NK-92 (cell line): ENCODE results near the gene GABRG3.

Experiments used
- DNase-seq: peaks from one replicate; lab custom pipeline; 2025; ENCODE audit not compliant: unreplicated experiment; lab: John Stamatoyannopoulos, UW

Gene GABRG3

DNA sequence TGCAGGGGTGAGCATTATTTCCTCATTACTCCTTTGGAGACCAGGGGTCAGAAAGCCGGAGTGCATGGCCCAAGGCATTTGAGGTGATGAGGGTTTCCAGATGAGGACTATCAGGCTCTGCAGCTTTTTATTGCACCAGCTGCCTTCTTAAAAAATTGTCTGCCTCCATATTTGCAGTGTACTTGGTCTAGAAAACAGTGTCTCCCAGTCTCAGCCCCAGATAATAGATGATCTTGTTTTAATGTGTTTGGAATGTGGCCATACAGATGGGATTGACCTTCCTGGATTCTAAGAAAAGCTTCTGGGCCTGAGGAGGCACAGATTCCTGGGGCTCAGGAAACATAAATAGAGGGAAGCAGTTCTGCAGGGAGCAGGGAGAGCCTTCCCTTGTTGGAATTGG, 123.3 kb downstream of the GABRG3 start:
- no peak for DNase-seq

DNA sequence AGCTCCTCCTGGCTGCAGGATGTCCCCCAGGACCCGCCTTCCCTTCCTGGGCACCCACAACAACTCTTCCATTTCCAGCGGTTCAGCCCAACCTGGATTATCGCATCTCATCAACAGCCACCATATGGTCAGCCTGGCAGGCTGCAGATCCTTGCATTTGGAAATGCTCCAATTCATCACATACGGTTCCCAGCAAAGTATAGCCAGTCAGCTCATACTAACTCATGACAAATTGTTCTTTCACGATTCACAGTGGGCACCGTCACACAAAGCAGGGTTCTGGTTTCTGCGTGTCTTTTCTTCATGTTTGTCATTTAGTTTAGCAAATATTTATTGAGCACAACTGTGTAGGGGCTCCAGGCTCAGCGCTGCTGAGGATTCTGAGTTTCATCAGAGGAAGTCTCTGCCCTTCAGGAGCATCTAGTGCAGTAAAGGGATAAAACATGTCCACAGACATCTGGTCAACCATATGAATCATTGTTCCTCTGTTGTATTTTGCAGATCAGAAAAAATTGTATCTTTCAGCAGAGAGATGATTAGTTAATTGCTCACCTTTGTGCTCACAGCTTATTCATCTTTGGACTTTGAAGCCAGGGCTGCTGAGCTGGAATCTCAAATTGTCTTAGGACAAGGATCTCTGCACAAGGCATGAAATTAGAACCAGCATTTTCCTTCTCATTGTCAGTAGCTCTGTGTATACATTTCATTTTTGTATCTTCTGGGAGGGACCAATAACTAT, 125.1 kb downstream of the GABRG3 start:
- no peak for DNase-seq

DNA sequence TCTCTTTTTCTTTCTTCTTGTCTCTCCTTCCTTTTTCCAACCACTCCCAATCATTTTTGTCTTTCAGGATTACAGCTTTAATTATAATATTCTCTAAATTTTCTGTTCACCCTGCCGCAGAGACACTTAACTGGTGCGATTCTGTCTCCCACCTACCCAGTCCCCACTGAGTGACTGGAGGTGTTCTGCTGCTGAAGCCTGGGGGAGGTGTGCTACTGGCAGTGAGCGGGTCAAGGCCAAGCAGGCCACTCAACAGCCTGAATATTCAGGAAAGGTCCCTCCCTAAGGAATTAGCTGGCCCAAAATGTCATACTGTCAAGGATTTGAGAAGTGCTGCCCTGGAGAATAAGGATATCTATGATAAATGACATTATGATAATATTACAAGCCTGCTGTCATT, 126.5 kb downstream of the GABRG3 start:
- DNase-seq: no peak

DNA sequence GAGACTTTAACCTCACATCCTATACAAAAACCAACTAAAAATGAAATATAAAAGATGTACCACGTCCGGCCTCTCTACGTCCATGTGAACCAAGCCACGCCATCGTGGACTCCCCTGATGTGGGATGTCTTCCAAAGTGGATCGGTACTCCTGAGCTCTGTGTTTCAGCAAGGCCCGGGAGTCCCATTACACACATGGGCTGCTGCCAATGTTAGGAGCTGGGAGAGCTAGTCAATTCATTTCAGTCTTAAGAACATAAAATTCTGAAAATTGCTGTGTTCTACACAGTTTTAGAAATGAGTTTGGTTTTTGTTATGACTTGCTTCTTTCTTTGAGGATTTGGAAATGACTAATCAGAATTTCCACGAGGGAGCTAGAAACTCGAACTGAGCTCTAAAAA, 131.0 kb downstream of the GABRG3 start:
- no peak for DNase-seq

DNA sequence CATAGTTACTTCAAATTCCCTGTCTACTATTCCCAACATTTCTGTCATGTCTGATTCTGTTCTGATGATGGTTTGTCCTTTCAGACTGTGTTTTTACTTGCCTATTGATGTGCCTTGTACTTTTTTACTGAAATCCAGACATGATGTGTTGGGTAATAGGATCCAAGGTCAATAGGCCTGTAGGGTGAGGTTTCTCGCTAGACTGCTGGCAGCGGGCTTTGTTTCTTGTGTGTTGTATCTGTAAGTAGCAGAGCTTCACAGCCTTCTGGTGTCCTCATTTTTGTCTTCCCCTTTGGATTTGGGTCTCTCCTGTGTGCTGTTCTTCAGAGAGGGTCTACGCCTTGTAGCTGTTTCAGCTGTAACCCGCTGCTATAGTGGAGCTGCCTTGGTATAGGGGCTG, 140.3 kb downstream of the GABRG3 start:
- DNase-seq: no peak

DNA sequence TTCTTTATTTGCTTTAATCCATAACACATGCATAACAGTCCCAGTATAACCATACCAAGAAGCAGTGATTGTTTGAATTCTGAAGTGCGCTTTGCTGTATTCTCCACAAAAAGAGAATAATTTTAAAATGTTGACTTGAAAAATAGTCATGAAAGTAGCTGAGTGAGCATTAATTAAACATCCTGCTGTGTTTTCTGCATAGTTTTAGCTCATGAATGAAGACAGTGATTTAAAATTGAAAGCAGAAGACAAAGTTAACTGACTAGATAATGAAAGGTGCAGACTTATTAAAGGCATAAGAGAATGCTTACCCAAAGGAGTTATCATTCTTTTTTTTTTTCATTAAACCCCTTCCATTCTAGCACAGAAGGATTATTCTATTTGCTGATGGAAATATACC, 143.5 kb downstream of the GABRG3 start:
- no peak for DNase-seq

DNA sequence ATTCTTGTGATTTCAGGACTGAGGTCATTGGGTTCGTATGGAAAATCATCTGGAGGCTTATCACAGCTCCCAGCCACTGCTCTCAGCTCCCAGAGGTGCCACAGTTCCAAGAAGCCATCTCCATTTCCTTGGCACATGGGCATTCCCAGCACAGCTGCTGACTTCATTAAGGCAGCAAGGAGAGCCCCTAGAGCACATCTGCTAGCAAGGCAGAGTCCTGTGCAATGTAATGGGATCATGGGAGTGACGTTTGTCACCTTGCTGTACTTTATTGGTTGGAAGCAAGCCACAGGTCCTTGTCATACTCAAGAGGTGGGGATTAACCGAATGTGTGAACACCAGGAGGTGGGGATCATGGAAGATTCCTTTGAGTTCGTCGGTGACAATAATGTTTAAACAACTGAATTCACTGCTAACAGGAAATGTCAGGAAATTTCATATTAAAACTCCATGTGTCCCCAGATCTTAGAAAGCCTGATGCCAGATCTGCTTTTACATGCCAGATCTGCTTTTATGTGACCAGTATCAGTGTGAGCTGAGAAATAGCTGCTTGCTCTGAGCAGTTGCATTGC, 148.8 kb downstream of the GABRG3 start:
- DNase-seq: no peak

DNA sequence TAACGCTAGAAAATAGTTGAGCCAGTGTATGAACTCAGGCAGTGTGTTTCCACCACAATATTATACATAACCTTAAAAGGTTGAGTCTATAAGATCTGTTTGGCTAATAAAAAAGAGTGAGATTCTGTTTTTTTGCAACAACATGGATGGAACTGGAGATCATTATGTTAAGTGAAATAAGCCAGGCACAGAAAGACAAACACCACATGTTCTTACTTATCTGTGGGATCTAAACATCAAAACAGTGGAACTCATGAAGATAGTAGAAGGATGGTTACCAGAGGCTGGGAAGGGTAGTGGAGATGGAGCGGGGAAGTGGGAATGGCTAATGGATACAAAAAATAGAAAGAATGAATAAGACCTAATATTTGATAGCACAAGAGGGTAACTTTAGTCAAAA, 150.7 kb downstream of the GABRG3 start:
- DNase-seq: no peak

DNA sequence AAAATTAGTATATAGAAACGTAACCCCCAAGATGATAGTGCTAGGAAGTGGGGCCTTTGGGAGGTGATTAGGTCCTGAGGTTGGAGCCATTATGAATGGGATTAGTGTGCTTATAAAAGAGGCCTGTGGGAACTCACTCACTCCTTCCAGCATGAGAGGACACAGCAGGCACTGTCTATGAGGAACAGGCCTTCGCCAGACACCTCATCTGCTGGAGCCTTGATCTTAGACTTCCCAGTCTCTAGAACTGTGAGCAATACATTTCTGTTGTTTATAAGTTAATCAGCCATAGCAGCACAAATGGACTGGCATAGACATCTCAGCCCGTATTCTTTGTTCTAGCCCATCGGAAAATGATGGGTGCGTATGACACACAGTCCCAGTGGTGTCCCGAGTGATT, 152.3 kb downstream of the GABRG3 start:
- no peak for DNase-seq

DNA sequence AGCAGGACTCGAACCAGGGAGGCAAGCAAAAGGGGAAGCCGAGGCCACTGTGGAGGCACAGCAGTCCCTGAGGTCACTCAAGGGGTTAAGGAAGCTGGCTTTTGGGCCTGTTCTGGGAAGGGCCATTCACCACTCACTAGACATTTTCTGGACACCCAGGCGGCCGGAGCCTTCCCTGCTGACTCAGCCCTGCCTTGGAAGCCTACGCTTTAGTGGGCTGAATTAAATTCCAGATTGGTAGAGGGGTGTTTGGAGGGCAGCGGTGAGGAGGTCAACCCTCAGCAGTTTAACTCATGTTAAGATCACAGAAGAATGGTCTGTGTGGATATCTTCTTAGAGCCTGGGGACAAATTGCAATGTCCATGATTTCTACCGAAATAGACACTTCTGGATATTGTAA, 152.8 kb downstream of the GABRG3 start:
- no peak for DNase-seq

DNA sequence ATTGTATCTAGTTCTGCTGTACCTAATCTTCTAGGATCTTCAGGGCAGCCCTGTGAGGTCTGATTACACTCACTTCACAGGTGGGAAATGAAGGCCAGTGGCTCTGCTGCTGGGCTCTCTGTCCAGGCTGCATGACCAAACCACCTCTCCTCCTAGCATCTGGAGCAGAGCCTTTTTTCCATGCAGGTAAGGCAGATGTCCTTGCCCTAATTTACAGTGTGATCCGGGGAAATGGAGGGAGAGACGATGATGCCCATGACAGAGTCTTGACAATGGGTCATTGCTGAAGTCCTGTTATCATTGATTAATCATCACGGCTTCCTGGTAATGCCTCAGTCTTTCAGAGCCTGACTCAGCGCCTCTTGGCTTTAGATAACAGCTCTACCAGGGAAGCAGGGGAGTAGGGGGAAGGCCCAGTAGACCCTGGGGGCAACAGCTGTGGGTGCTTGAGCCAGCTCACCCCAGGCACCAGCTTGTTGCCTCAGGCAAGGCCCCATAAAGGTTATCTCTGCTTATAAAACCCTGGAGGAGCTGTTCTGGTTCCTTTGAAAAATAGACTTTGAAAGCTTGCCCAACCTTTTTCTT, 153.4 kb downstream of the GABRG3 start:
- no peak for DNase-seq

DNA sequence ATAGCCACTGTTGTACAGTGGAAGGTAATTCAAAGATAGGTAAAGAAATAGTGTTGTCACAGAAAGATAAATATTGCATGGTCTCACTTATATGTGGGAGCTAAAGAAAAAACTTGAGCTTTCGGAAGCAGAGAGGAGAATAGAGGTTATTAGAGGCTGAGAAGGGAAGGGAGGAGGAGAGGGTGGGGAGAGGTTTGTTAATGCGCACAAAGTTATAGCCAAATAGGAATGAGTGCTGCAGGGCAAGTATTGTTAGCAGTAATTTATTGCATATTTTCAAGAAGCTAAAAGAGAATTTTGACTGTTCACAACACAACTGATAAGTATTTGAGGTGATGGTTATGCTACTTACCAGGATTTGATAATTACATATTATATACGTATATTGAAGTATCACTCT, 154.2 kb downstream of the GABRG3 start:
- no peak for DNase-seq

DNA sequence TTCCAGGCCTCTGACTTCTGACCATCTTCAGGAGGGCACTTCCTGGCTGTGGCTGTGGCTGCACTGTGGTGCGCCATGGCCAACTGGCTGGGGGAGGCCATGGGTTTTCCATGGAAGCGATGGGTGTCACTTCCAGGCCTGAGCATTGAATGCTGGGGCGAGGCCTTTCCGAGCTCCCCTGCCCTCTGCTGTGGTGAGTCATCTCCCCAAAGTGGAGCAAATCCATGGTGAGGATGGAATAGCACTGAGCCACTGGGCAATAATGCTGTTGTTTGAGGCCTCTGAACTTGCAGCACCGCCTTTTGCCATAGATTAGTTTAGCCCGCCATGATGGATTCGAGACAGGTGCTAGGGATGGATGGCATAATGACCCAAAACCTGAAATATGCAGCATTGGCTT, 155.5 kb downstream of the GABRG3 start:
- DNase-seq: no peak

DNA sequence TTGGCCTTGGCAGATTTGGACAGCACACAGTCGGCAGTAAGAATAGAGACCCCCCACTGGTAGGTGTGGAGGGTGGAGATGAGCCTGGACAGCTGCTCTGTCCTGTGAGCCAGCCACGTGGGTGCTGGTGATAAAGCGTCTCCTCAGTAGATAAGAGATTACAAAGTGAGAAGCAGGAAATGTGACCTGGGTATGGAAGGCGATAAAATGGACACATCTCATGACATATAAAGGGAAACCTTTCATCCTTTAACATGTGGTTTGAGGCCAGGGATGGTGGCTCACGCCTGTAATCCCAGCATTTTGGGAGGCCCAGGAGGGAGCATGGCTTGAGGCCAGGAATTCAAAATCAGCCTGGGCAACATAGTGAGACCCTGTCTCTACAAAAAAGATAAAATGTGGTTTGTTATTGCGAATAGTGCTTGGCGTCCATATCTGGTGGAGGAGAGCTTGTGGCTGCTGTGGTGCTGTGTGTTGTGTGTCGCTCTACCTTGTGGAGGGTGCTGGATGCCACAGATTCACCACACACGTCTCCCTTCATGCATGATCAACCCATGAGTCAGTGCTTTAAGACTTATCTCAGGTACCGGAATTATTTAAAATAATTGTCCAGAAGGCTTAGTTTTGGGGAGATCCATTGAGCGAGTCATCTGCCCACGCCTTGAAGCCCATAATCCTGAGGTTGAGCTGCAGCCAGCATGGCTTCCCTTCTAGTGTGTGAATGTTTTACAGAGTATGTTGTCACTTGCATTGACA, 157.0 kb downstream of the GABRG3 start:
- DNase-seq: no peak

DNA sequence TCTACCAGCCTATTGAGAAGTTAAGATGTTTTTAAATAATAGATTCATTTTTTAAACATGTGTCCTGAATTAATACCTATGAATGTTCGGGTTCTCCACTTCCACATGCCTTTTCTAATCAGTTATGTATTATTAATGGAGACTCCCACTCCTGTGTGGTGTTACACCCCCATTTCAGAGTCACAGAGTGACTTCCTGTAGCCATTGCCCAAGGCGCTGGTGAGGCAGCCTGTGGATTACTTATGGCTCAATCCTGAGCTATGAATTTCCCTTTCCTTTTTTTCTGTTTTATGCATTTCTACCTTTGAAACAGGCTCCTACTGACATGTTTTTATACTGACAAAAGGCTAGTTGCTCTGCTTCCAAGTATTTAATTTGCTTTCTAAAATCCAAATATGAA, 162.3 kb downstream of the GABRG3 start:
- no peak for DNase-seq

DNA sequence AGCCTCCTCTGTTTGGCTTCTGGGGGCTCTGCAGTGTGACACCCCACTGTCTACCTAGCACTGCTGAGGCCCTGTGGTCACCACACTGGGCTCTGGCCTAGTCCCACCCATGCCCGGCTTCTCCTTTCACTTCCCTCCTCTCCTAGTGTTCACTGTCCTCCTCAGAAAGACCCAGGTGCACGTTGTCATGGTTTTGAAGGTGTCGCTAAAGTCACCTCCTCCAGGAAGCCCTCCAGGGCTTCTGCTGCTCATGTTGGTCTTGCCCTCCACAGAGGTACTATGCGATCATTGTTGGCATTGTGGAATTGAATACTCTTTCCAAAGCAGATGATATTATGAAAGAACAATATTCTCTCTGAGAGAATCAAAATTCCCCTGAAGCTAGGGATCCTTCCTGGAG, 163.5 kb downstream of the GABRG3 start:
- no peak for DNase-seq

DNA sequence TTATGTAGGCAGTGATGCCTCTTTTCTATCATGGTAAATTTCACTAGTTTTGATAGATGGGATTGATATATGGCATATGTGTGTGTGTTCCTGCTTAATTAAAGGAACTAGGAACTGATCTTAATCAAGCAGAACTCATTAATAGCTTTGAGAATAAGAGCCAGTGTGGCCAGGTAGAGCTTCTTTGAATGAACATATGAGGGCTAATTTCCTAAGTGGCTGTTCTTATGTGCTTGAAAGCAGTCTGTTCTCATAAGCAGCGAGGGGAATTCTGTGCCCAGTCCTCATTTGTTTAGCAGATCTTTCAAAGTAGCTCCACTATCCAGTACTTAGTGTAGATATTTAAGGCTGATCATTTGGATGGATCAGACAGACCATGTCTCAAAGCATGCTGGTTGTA, 164.2 kb downstream of the GABRG3 start:
- no peak for DNase-seq

DNA sequence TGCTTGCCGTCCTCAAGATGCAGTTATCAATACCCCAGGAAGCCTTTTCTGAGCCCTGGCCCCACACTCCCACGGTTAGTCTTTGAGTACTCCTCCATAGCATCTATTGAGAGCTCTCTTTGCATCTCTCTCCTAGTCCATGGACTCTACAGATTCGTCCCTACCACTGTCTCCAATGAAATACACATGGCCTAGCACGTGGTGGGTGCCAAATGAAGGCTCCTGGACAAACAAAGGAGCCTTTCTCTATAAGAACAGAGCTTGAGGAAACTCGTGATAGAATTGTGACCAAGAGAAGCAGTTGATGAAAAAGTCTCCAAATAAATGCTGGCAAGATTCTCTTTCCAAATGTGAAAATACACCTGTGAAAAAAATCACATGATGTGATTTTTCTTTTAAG, 166.1 kb downstream of the GABRG3 start:
- DNase-seq: no peak

DNA sequence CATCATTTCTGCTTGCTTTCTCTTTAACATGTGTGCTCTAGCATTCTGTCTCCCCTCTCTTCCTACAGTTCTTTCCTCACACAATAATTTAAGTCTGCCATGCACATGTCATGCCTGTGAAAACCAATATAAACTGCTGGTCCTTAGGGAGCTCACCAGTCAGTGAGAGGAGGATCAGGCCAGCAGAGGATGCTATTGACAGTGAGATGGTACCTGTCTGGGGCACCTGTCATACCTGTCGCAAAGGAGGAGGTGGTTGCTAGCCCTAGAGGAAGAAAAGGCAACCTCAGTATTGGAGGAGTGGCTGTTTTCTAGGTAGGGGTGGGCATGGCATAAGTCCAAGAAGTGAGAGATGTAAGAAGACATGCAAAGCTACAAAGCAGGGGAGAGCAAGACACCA, 194.6 kb downstream of the GABRG3 start:
- no peak for DNase-seq

DNA sequence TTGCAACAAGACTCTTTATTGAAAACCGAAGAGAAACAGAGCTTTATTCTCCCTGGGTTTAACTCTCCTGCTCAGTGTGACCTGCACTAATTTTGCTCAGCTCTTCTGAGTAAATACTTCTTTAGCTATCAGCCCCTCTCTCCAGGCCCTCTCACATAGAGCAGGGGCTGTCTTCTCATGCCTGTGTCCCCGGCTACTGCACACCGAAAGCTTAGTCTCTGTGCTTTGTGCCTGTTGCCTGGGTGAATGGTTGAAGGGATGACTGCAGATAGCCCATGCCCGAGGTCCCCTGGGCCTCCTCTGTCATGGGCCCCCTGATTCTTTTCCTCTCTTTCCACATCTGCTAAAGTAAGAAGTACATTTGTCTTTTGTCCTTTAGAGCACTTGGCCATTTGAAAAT, 195.9 kb downstream of the GABRG3 start:
- DNase-seq: no peak

DNA sequence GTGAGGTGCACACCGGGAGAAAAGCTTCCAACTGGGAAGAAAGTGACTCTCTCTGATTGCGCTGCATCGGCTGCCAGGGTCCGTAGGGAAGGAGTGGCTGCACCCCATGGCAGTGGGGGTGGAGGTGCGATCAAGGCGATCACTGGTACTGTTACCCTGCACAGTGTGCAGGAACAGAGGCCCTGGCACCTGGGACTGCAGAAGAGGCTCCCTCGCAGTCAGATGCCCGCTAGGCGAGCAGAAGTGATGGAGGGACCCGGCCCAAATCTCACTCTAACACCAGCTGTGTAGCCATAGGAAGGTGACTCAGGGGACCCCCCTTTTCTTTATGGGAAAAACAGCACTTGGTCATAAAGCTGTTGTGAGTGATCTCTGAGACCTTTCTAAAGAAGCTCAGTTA, 196.8 kb downstream of the GABRG3 start:
- no peak for DNase-seq

DNA sequence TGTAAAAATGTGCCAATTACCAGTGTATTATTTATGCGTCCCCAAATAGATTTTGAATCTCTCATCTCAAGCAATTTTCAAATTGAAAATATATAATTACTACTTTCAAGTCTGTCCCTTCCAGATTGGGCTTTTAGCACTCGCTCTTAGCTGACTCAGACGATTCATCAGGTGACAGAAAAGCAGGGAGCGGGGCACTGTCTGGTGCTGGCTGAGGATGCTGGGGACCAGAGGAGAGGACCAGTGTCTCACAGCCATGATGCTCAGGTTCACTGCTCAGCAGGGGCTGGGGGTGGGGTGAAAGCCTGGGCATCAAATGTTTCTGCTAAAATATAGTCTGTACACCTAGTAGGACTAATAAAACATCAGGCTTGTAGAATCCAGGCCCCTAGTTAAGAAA, 199.9 kb downstream of the GABRG3 start:
- DNase-seq: no peak
